Globus pallidus (tissue), 1 donor: ENCODE results near the gene PRSS57.

Source experiments
- DNase-seq: peaks from one replicate; pipeline ENCODE4 v3.0.0-alpha.2; 2015; ENCODE audit warnings: low spot score

The PRSS57 gene

DNA sequence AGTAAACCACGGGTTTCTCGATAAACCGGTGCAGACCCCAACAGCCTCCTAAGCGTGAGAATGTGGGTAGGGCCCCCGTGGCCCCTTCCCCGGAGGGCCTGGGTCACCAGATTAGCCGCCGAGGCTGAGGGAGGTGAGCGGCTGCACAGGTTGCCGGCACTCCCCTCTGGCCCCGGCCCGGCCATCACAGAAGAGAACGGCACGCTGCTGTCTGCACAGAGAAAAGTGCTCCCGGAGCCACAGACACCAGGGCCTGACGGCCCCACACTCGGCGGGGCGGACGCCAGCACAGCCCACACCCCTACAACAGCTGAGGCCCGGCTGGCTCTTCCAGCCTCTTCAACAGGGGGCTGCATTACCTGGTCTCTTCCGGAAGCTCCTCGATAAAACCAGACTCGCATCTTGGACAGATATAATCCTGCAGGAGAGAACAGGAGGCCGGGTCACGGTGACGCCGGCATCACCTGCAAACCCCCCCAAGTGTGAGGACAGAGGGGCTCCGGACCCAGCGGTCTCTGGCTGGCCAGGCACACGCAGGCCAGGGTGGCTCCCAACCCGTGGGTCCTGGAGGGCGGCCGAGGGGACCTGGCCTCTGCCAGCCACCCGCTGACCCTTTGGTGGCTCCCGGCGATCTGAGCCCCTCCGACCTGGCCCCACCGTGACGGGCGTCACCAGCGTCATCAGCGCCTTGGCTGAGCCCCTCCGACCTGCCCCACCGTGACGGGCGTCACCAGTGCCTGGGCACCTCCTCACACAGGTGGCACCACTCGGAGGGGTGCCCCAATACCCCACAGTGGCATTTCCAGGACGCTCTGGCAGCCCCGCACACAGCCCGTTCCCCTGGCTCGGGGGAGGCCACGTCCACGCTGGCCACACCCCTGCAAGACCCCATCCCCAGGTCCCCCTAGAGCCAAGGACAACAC is 42.5 kb downstream of the PRSS57 start:
- no peak for DNase-seq

DNA sequence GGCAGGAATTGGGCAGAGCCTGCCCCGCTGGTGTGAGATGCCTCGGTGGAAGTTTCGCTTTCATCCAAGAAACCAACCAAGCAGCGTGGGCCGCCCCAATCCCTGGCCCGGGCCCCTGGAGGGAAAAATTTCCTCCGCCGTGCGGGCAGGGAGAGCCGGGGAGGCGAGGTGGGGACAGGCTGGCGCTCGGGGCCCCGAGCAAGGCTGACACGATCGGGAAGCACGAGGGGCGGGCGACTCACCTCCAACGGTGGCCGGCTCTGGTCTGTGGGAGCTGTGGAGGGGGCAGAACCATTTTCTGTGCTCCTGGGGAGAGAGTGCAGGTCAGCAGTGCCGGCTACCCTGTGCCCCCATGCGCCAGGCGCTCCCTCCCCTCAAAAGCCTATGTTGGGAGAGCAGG is 43.3 kb downstream of the PRSS57 start:
- DNase-seq, result no peak

DNA sequence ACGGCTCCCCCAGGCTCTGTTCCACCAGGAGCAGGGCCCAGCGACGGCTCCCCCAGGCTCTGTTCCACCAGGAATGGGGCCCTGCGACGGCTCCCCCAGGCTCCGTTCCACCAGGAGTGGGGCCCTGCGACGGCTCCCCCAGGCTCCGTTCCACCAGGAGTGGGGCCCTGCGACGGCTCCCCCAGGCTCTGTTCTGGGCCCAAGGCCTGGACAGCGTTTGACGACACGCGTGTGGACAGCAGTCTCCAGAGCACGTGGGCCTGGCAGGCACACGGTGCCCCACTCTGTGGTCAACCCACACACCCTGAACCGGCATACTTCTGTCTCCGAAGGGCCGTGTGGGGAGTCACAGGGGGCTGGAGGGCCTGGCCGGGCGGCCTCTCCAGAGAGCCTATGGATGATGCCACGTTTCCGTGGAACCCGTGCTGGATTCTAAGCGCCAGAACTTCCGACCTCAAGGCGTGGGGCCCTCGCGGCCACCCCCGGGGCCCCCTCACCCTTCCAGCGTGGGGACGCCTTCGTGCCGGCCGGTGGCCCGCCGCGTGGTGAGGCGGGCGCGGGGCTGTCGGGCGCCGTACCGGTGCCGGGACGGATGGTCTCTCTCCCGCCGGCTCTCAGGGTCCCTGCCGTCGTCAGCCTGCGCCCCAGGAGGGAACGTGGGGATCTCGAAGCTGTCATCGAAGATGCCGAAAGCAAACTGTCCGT is 44.0 kb downstream of the PRSS57 start:
- DNase-seq, result no peak

DNA sequence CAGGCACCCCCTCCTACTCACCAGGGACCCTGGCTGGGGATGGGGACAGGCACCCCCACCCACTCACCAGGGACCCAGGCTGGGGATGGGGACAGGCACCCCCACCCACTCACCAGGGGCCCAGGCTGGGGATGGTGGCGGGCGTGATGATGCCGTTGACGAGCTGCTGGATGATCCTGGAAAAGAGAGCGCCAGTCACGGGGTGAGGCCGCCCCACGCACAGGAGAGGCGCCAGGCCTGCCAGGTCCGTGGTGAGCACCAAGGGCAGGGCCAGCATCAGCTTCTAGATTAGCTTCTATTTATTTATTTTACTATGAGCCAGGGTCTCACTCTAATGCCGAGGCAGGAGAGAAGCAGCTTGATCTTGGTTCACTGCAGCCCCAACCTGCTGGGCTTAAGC is 45.1 kb downstream of the PRSS57 start:
- DNase-seq, result no peak

DNA sequence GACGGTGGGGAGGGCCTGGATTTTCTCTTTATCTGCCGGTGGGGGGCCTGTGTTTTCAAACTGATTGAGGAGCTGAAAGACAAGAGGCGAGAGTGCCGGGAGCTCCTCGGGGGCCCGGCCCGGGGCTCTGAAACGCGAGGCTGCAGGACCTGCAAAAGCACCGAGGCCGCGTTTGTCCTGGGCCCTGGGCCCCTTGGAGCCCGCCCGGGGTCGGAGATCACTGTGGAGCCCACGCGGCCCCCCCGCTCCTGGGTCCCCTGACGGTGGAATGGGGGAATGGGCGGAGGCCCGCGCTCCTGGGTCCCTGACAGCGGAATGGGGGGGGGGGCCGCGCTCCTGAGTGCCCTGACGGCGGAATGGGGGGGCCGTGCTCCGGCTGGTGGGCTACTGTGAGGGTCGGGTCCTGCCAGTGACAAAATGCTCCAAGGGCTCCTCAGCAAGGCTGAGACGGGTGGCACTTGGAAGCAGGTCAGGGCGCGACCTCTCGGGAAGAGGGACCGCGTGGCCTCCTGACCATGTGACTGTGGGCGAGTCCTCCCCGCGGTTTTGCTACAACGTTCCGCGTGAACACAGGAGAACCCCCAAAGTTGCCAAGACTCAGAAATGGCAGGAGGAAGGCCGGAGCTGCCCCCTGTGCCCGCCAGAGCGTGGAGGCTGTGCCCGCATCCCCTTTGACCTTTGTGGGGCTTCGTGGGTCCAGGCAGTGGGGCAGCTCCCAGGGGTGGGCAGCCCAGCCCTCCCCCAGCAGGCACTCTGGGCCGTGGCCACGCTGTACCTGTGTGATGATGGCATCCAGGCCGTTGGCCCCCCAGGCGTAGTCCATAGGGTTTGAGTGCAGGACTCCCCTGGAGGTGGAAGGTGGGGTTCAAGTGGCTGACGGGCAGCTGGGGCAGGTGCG is 46.1 kb downstream of the PRSS57 start:
- DNase-seq, result no peak

DNA sequence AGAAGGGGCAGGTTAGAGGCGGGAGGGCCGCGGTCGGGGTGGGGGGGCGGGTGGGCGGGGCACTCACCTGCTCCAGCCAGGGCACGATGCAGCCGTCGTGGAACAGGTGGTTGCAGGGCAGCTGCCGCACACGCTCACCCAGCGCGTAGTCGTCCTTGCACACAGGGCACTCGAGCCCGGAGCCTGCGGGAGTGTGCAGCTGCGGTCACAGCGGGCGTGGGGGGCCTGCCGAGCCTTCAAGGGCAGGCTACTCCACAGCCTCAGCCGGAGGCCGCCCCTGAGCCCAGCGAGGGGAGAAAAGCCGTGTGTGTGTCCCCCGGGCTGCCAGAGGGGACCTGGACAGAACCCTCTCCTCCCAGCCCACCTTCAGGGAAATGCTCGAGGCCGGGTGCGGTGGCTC is 46.9 kb downstream of the PRSS57 start:
- no peak for DNase-seq

DNA sequence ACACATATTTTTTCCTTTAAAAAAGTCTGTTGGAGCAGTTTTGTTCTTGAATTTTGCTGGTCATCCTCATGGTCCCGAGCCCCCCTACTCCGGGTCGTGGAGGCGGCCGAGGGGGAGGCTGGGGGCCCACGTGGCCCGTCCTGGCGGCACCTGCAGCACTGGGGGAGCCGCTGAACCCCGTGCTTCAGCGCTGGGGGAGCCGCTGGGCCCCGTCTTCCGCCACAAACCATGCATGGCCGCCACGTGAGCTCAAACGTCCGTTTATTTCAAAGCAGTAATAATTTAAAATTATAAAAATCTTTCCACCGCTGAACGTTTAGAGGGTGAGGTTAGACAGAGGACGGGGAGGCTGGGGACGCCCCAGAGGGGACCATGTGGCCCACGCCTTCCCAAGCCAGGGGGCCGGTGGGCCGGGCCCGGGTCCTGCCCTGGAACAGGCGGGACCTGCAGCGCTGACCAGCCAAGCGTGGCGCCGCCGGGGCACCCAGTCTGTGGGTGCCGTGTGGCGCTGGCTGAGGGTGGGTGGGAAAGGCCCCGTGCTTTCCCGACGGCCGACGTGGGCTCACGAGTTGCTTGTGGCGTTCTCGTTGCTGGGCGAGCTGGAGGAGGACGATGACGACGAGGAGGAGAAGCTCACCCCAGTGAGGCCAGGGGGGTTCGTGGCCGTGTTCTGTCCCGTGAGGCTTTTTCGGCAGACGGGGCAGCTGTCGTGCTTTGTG is 47.5 kb downstream of the PRSS57 start:
- no peak for DNase-seq

DNA sequence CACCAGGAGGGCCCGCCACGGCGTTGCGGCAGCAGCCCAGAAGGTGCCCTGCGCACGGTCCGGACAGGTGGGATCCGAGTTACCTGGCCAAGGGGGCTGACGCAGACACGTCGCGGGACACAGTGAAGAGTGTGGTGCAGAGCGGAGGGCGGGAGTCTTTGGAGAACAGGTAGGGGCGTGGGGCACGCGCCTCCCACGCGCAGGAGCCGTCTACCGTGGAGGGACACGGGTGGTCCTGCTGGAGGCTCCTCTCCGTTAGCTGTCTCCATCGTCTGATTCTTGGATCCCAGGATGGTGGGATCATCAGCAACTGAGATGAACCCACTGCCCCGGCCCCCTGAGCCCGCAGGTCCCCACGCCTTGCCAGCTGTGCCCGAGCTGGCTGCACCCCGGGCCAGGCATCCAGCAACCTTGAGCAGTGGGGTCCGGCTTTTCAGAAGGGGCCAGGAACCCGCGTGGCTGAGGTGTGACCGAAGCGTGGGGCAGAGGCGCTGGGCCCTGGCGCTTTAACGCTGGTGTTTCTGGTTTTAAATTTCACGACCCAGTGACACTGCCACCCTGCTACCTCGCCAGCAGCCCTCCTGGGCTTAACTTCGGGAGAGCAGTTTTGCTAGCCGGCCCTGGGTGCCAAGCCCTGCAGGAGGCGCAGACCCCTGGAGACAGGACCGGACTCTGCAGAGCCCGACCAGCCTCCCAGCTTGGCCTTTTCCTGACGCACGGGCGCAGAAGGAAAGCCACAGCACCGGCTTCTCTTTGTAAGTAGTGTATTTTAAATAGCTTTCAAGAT is 48.3 kb downstream of the PRSS57 start:
- DNase-seq, result no peak

DNA sequence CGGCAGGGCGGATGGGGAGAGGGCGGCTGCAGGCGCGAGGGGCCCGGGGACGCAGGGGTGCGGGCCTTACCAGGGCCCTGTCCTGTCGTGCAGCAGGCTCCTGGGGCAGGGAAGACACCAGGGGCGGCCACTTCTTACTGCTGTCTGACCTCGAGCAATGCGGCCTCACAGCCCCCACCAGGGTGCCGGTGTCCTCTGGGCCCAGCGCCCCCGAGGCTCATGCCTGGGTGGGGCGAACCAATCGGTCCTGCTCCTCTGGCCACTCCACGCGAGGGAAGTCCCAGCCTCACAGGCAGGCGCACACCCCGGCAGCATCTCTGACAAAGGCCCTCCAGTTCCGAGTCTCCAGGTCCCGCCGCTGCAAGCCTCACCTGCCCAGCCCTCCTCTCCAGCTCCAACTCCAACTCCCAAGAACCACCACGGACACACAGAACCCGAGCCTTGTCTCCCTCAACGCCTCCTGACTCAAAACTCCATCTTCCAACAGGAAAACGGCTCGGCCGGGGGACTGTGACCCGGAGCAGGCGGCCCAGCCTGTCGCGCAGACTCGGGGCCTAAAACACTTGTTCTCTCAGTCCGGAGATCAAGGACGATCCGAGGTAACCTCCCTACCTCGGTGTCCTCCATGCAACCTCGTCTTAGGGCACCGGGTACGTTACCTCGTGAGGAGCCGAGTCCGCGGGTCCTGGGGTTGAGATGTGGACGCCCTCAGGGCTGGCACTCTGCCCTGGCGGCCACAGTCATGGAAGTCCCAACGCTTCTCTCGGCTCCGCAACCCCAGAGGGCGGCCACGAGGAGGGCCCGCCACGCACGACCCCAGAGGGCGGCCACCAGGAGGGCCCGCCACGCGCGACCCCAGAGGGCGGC is 49.1 kb downstream of the PRSS57 start:
- no peak for DNase-seq

DNA sequence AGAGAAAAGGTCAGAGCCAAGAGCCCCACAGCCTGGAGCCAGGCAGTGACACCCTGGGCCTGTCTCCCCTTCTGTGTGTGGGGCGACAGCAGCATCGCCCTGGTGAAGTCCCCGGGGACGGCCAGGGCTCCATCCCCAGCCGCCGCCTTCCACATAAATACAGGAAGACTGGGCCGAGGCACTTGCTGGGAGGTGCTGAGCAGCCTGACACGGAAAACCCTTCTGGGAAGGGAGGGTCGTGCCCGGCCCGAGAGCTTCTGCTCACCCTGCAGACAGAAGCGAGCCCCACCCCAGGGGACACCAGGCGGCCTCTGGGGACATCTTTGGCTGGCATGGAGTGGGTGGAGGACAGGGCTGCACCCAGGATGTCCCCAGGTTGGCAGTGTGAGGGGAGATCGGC is 50.5 kb downstream of the PRSS57 start:
- no peak for DNase-seq

DNA sequence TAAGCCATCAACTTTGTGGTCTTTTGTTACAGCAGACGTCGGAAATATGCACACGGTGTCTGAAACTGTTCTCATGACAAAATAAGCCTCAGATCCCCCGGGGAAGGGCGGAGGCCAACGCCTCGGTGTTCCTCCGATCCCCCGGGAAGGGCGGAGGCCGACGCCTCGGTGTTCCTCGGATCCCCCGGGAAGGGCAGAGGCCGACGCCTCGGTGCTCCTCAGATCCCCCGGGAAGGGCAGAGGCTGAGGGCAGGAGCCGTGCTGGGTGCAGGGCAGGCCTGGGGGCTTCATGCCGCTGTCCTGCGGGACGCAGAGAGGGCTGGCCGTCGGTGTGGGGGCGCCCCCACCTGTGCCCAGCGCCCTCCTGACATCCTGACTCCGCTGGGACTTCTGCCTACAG is 50.9 kb downstream of the PRSS57 start:
- no peak for DNase-seq

DNA sequence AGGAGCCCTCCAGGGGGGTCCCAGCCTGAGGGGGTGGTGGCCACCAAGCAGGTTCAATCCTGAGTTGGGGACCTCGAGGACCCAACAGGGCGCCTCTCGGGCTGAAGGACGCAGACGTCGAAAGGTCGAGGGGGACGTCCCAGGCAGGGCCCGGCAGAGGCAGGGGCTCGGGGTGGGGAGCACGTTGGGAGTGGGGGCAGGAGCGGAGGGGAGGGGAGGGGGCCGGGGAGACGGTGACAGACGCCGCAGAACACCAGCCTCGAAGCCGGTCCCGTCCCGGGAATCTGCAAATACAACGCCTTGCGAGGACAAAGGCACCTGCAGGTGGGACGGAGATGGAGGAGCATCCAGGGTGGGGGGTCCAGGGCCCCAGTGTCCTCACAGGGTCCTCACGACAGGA is 51.5 kb downstream of the PRSS57 start:
- DNase-seq, result no peak

DNA sequence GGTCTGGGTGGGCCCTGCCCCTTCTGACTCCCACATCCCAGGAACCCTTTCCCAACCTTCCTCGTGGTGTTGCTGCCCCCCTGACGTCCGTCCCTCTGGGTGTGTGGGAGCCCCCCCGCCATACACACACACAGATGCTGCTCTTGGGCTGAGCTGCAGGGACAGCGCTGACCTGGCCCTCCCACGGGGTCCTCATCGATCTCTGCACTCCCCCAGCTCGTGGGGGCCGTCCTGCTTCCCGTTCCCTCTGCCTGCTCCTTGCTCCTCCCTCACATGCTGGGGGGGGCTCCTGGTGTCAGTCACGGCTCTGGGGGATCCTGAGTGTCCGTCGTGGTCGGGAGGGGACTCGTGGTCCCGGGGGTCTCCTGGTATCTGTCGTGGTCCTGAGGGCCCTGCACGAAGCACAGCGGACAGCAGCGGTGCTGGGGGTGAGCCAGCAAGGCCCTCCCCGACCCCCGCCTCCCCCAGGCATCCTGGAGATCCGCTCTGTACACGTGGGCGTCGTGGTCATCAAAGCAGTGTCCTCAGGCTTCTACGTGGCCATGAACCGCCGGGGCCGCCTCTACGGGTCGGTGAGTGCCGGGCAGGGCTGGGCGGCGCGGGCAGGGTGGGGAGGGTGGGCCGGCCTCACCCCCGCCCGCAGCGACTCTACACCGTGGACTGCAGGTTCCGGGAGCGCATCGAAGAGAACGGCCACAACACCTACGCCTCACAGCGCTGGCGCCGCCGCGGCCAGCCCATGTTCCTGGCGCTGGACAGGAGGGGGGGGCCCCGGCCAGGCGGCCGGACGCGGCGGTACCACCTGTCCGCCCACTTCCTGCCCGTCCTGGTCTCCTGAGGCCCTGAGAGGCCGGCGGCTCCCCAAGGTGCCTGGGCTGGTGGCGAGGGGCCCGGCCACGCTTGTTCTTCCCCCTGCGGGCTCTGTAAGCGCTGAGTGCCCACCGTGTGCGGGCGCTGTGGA is 52.2 kb downstream of the PRSS57 start:
- DNase-seq, result no peak

DNA sequence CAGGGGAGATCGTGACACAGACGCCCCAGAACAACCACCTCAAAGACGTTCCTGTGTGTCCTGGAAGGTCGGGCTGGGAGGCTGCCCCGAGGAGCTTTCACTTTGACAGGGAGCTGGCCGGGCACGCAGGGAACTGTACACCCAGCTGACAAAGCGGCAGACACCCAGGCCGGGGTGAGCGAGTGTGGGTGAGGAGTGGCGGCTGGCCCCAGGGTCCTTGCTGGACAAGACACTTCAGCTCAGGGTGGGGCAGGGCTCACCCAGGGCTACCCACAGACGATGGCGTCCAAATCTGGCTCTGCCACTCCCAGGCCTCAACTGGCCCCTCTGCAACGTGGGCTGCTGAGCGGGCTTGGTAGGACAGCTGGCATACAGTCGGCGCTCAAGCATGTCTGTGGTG is 53.5 kb downstream of the PRSS57 start:
- no peak for DNase-seq

DNA sequence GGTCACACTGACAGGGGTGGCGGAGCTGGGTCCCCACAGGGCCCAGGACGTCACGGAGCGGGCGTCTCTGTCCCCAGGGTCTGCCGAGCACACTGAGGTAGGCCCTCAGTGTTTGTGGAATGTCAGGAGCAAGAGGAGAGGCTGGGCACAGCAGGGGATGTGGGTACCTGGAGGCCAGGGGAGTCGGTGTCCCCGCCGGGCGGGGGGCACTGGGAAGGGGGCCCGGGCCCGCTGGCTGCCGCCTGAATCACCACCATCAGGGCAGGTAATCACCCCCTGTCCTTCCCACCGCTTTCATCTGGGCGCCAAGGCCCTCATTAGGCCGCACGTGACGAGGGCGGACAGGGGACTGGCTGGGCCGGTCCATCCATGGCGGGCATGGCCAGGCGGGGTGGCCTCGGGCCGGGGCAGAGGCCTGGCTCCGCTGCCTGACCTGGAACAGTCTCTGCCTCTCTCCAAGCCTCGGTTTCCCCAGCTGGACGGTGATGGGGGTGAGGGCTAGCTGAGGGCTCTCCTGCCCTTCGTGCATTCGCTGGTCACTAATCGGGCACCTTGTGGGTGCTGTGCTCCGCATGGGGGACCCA is 54.6 kb downstream of the PRSS57 start:
- DNase-seq, result no peak

DNA sequence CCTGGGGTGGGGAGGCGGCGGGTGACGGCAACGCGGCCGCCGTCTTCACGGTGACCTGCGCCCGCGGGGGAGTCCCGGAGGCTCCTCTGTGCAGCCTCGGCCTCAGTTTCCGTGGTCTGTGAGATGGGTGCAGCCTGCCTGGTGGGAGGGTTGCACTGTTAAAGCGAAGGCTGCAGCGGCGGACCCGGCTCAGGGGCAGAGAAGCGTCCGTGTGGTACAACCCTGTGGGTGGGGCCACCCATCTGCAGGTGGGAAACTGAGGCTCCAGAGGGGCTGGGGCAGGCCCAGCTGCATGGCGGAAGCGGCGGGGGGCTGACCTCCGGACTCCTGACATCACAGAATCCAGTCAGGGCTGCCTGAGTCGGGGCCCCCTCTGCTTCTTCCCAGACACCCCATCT is 55.1 kb downstream of the PRSS57 start:
- DNase-seq, result no peak

DNA sequence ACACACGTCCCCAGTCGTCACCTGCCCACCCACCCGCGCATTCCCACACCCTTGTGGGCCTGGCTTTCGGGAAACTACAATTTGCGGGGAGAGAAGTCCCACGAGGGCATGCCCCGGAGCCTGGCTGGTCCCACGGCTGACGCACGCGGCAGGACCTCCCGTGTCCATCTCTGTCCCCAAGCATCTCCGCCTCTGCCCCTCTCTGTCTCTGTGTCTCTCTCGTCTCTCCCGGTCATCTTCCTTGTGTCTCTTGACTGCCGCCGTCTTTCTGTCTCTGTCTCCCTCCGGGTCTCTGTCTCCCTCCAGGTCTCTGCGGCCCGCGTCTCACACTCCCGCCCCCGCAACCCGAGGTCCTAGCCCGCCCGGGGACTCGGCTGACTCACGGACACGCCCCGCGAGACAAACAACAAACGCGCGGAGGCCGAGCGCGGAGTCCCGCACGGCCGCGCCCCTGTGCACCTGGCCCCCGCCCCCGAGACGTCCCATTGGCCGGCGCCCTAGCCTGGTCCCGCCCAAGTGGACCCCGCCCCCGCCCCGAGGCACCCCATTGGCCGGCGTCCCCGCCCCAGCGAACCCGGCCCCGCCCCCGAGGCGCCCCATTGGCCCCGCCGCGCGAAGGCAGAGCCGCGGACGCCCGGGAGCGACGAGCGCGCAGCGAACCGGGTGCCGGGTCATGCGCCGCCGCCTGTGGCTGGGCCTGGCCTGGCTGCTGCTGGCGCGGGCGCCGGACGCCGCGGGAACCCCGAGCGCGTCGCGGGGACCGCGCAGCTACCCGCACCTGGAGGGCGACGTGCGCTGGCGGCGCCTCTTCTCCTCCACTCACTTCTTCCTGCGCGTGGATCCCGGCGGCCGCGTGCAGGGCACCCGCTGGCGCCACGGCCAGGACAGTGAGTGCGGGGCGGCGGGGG is 55.7 kb downstream of the PRSS57 start, which contains the start of gene FGF22:
Gene FGF22 (plus strand): TSS at position 627 of the 908 bp plus-strand sequence. CDS start 47 bp downstream, at position 674.
- peak; percentile 82 for DNase-seq
